Central memory CD4-positive, alpha-beta T cell (primary cell): ENCODE data around the gene ARID1B.

Experiments used
- DNase-seq: peaks from one replicate; pipeline ENCODE4 v3.0.0; 2022

ARID1B gene

GRCh38 chr6:156910938-156911337 lies 133.8 kb downstream of the ARID1B start:
- no peak for DNase-seq

DNA sequence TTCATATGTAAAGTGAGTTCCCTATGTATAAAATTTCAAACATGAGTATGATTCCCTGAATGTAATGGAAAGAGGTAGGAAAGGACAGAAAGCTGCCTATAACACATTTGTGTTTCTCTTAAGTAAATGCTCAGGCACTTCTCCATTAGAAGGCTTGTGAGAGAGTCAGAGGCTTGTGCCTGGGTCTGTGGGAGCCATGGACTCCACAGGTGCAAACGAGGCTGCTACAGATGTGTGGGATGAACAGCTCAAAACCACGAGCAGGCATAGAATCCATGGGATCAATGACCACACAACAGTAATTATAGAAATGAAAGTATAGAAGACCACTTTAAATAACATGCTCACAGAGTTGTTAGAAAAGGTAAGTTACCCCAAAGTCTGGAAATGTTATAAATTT lies 134.4 kb downstream of the ARID1B start:
- DNase-seq: no peak

GRCh38 chr6:156912431-156912830 lies 135.3 kb downstream of the ARID1B start:
- no peak for DNase-seq

DNA sequence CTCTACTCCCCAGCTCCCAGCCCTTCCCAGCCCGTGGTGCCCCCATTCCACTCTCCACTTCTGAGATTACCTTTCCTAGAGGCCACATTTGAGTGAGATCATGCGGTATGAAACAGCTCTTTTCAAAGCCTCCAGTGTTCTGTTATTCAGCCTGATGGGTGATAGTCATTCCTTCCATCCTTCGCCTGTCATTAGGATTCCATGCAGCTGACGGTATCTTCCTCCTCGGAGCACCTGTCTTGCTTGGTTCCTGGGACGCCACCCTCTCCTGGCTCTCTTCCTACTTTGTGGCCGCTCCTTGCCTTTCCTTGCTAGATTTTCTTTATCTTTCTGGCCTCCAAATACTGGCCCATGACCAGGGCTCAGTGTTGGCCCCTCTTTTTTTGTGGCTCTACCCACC lies 137.0 kb downstream of the ARID1B start:
- DNase-seq: no peak

- no peak for DNase-seq
Measured at GRCh38 chr6:156916130-156916801, 139.1 kb downstream of the ARID1B start.

DNA sequence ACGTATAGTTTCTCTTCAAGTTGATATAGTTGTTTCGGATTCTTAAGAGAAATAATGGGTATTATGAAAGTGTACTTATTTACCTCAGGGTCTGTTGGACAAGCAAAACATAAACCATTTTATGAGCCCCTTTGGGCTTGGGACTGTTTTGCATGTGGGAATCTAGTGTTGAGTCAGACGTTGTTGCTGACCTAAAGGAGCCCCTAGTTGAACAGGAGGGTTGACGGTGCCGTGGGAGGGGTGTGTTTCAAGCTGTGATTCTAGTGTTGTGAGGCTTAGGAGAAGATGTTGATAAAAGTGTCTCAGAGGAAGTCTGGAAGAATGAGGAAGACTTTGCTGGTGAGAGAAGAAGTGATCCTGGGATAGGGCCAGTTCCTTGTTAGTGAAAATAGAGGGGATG lies 140.0 kb downstream of the ARID1B start:
- no peak for DNase-seq

DNA sequence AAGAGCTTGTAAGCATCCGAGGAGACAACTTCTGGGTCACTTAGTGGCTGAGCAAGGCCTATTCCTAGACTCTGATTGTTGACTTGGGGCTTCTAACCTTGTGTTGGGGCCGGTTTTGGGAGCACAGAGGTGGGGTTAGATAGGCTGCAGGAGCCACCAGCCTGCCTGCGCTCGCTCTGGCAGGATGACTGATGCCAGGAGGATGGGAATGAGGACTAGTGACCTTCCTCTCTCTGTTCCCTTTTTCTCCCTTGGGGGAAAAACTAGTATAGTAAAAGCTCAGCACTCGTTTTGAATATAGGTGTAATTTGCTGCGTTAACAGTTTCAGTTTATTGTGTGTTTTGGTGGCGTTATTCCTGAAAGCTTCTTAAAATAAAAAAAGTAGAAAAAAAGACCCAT lies 141.5 kb downstream of the ARID1B start:
- no peak for DNase-seq

- no peak for DNase-seq
Measured at GRCh38 chr6:156919370-156919769, 142.2 kb downstream of the ARID1B start.

GRCh38 chr6:156919814-156920369 lies 142.7 kb downstream of the ARID1B start:
- DNase-seq: no peak

- DNase-seq: no peak
Measured at GRCh38 chr6:156924246-156924645, 147.1 kb downstream of the ARID1B start.

DNA sequence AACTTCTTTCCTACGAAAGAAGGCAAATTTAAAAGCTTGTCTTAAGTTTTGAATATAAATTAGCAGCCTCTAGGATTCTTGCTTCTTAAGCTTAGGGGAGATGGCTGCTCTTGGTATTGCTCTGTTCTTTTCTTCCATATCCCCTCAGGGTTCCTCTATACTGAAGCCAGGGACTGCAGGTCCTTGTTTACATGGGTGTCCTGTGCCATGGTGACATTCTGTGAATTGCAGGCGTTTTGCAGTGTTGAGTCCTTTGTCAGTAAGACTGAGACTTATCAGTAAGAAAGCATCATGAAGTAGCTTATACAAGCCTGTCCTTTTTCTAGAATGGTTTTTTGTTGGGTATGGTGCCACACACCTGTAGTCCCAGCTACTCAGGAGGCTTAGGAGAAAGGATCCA lies 147.8 kb downstream of the ARID1B start:
- DNase-seq: no peak

DNA sequence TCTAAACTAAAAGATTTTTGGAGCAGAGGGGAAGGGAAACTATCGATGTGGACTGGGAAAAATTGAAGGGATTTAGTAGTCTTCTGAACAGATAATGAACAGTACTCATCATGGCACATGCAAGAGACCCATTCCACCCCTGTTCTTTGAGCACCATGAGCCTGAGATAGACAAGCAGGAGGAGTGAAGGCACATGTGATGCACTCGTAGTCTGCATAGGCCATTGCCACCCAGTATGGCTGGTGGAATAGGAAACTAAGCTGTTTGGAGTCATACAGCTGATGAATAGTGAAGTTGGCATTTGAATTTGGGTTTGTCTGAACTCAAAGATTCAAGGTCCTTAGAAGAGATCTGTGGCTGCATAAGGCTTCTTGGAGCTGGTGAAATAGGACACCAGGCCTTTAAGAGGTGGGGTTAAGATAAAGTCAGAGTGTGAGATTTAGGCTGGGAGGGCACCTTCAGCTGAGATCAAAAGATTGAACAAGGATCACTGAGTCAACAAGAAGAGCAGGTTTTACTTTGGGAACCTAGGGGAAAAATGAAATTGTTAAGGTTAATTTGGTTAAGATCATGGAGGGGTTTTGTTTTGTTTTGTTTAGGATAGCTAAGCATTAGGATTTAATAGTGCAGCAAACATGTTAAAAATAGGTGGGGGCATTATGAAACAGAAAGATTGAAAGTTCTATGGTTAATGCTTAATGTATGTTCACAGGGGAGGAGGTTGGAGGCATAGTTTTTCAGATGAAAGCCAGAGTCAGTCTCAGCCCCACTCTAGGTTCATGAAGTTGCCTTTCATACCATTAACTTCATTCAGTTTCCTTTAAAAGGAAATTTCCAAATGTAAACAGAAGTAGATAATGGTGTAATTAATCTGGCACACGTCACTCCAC lies 148.8 kb downstream of the ARID1B start:
- no peak for DNase-seq

DNA sequence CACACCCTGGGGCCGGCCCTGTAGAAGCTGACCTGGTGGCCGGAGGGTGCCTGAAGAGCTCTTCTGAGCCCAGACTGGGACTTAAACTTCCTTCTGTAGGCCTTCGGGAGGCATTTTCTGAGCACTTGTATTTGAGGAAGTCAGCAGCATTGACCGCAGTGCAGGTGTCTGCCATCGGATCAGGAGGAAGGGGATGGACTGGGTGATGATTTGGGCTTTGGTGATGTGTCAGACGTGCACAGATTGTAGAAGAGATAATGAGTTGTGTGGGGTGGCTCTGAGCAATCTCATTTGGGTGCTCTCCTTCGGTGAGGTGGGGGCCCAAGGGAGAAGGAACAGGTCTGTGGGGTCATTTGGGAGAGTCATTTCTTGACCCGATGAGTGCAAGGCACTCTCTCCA lies 150.9 kb downstream of the ARID1B start:
- DNase-seq: no peak

GRCh38 chr6:156928972-156929371 lies 151.8 kb downstream of the ARID1B start:
- DNase-seq: no peak

DNA sequence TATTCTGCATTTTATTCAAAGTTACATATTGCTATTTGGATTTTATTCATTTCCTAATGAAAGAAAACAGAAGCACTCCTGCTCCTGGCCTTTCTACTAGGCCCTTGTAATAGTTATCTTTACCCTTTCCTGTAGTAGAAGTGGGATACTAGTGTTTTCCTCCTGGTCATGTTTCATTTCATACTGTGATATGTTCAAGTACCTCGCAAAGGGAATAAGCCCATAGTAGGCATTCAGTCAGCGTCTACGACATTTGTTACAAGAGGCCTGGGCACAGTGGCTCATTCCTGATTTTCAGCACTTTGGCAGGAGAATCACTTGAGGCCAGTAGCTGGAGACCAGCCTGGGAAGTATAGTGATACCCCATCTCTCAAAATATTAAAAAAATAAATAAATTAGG lies 154.1 kb downstream of the ARID1B start:
- no peak for DNase-seq

DNA sequence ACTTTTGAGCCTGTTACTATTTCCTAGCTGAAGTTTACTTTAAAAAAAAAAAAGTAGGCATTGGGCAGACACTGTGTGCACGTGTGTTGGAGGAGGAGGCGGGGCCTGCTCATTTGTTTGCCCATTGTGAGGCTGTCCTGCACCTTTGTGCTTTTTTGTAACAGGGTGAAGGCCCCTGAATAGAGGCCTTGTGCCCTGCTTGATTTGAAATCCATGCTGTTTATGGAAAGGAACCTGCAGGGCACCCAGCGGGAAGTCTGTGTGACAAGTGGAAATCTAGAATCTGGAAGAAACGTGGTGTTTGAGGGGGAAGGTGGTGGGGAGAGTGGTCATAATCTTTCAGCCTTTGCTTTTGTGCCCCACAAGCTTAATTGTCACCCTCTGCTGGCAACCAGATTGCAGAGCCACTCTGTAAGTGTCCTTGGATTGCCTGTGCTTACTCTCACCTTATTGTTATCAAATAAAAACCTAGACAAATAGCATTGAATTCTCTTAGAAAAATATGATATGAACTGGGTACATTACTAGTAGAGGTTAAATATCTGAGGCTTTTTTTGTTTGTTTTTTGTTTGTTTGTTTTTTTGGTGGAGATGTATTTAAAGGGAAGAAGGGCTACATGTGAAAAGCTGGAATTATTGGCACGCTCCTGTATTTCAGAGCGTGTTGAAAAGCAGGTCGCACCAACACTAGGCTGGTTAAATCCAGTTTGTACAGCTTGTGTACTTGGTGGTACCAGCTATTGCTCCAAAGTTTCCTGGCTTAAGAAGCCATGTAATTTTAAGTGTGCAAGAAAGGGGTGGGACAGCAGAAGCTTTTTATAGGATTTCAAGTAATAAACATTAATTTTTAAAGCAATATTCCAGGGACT lies 156.3 kb downstream of the ARID1B start:
- DNase-seq: no peak

- no peak for DNase-seq
Measured at GRCh38 chr6:156934069-156934460, 156.9 kb downstream of the ARID1B start.

GRCh38 chr6:156935000-156935399 lies 157.8 kb downstream of the ARID1B start:
- DNase-seq: no peak

DNA sequence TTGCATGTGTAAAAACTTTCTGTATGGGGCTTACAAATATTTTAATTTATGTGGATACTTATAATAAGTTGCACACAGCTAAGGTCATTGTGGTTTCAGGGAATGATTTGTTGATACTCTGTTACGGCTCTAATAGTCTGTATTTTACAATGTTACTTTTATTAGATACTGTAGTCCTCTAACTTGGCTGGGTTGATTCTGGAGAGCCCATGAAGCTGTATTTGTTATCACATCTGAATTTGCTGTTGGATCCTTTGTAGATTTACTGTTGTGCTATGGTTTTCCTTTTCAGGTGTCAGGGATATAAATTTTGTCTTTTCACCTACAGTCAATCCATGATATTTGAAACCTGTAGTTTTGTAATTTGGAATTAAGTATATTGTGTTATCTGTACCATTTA lies 161.0 kb downstream of the ARID1B start:
- DNase-seq: no peak

- DNase-seq: no peak
Measured at GRCh38 chr6:156940221-156940620, 163.0 kb downstream of the ARID1B start.

GRCh38 chr6:156942266-156942665 lies 165.1 kb downstream of the ARID1B start:
- DNase-seq: no peak

- no peak for DNase-seq
Measured at GRCh38 chr6:156943166-156943565, 166.0 kb downstream of the ARID1B start.

DNA sequence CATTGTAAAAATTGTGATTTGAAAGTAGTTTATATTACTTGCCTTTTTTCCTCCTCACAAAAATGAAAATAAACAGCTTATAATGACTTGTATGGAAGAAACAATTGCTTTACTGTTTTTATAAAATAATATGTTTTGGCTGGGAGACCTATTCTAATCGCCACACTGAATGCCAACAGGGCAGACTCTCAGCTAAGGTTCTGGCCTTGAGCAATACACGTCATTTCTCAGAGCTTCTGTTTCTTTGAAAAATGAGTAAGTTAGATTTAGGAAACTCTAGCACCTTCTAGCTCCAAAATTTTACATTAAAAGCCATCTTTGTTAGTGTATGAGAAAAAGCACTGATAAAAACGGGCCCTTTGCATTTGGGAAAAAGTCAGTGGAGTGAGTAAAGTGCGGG lies 166.6 kb downstream of the ARID1B start:
- no peak for DNase-seq
